HG02852 (cell line): ENCODE results near the gene B4GALNT3.

ENCODE experiments used
- ATAC-seq: cut with Tn5 transposase; IDR thresholded peaks from one replicate; pipeline ENCODE4 v1.9.1; 2021; ENCODE audit warnings: mild to moderate bottlenecking, moderate library complexity; ENCODE audit not compliant: unreplicated experiment

B4GALNT3 gene

GRCh38 chr12:590206-590750 lies 130.5 kb downstream of the B4GALNT3 start:
- ATAC-seq: no peak

GRCh38 chr12:591167-592023 lies 131.7 kb downstream of the B4GALNT3 start:
- ATAC-seq: no peak

- no peak for ATAC-seq
Observed at GRCh38 chr12:592024-592505, 132.3 kb downstream of the B4GALNT3 start.

- ATAC-seq: no peak
Observed at GRCh38 chr12:593396-594270, 133.9 kb downstream of the B4GALNT3 start.

DNA sequence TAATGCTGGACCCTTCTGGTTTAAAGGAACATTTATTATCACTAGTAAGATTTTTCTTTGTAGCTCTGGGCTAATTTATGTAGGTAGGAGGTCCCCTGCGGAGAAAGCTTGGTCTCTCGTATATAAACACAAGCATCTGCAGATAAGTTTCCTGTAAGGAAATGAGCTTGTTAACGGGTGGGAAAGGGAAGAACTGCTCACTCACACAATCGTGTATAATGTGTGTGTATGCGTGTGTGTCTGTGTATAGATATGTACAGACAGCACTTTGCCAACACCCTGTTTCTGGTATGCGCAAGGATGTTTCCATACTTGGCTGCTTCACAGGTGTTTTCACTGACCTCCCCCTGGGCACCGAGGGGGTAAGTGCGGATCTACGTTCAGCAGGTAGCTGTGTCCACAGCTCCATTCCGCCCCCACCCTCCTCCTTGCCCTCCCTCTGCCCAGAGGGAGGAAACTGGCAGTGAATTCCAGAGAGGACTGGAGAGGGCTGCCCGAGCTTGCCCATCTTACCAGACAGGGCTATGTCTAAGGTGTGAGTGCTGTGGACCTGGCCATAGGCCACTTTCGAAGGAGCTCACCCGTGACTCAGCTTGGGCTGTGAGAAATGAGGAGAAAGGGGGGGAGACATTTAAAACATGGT lies 138.3 kb downstream of the B4GALNT3 start:
- no peak for ATAC-seq

DNA sequence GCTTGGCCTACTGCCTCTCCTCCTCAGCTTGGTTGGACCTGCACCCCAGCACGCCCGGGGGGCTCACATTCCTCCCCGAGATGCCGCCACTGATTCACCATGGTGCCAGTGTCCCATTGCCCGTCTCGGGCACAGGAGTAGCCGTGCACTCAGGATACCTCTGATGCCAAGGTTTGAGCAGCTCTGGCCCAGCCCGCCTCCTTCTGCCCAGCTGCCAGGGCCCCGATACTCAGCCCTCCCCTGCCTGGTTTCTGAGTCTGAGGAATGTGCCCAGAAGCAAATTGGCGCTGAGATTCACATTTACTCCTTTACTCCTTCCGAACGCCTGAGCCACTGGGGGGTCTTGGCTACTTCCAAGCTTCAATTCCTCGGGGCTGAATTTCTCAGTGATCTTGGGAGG lies 140.0 kb downstream of the B4GALNT3 start:
- no peak for ATAC-seq

DNA sequence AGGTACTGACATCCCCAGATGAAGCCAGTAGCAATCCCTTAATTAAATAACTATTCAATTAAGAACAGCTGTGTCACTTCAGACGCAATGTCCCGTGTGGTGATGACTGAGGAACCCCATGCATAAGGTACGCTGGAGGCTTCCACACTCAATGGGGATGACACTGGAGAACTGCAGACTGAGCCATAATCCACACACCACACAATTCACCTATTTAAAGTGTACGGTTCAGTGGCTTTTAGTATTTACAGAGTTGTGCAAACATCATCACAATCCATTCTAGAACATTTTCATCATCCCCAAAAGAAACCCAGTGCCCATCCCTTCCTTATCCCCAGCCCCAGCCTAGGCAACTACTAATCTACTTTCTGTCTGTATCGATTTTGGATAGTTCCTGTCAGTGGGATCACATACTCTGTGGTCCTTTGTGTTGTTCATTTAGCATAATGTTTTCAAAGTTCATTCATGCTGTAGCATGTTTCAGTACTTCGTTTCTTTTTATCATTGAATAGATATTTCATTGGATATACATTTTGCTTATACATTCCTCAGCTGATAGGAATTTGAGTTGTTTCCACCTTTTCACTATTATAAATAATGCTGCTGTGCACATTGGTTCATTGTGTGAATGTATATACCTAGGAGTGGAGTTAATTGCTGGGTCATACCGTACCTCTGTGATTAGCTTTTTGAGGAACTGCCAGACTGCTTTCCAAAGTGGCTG lies 142.4 kb downstream of the B4GALNT3 start:
- no peak for ATAC-seq

DNA sequence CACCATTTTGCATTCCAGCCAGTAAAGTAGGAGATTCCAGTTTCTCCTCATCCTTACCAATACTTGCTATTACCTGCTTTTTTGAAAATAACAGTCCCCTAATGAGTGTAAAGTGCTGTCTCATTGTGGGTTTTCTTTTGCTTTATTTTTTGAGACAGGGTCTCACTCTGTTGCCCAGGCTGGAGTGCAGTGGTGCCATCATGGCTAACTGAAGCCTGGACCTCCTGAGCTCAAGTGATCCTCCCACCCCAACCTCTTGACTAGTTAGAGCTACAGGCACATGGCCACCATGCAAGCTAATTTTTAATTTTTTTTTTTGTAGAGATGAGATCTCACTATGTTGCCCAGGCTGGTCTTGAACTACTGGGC lies 142.9 kb downstream of the B4GALNT3 start:
- ATAC-seq: no peak

DNA sequence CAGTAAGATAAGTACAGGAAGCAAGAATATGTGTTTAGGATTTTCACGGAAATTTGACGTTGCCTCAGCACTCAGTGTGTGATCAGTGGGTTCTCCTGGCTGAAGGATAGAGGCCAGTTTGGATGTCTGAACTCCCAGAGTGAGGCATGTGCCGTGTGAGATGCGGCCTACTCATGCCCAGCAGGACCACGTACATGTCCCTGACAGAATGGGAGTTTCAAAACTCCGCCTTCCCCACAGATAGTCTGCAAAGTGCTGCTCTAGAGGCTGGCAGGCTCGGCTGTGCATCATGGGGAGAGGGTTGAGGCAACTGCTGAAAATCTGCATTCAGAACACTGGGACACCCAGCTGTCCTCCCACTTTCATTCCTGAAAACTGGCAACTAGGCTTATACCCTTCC lies 145.2 kb downstream of the B4GALNT3 start:
- no peak for ATAC-seq

- ATAC-seq: no peak
Observed at GRCh38 chr12:607541-608001, 147.8 kb downstream of the B4GALNT3 start.

DNA sequence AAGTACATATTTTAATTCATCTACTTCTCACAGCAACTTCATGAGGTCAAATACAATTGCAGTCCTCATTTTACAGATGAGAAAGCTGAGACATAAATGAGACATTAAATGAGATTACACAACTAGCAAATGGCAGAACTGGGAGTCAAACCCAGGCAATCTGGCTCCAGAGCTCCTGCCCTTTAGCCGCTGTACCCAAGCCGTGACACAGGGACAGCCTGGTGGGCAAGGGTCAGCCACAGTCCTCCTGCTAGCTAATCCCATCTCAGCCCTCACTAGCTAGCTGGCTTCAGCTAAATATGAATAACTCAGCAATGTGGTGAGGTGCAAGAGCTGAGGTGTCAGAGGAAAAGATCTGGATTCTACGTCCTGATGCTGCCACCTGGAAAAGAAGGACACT lies 148.7 kb downstream of the B4GALNT3 start:
- ATAC-seq: no peak

GRCh38 chr12:608921-609320 lies 149.2 kb downstream of the B4GALNT3 start:
- no peak for ATAC-seq

DNA sequence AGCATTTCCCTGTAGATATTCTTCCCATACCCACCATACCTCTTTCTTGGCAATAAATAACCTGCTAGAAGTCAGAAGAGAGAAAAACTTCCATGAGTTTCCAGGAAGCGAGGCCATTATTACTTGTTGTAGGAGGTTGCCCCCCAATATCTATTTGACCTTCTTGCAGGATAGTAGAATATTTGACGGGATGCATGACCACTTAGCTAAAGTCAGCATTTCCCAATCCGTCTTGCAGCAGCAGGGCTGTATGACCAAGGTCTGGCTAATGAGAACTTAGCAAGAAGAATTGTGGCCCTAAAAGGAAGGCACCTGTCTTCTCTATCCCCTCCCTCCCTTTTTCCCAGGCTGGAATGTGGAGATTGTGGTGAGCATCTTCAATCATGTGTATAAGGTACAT lies 152.0 kb downstream of the B4GALNT3 start:
- no peak for ATAC-seq

DNA sequence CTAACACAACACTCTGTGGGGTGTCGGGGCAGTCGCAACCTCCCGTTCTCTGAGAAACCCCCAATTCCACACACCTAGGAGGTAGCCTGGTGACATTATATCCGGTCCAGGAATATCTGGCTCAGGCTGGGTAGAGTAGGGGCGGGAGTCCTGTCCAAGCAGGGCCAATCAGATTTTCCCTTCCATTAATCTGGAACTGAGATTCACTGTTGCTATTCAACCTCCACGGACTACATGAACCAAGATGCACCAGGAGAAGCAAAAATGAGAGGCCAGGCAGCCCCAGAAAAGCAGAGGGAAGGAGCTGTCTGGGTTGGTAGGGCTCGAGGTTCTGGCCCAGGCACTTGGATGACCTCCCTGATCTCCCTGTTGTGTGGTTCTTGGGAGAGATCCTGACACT lies 152.6 kb downstream of the B4GALNT3 start:
- no peak for ATAC-seq

DNA sequence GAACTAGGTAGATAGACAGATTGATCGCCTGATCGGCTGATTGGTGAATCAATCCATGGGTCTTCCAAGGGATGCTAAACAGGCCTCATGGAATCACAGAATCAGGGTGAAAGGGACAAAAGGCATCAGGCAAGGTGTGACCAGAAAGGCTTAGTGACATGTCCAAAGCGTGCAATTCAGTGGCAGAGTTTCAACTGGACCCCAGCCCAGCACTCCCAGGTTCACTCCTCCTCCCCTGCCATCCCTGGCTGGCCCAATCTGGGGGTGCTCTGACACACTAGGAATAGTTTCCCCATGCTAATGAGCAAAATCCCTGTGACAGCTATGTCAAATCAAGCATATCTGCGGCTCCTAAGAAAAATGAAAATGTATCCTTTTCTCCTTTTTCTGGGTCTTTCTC lies 153.1 kb downstream of the B4GALNT3 start:
- no peak for ATAC-seq
